GM15510 (cell line): Measurements from ENCODE around the gene KRTAP20-4.

ENCODE experiments used
- POLR2A ChIP-seq: IDR thresholded peaks from 3 replicates; pipeline ENCODE4 v1.6.1; 2011; ENCODE audit warnings: borderline replicate concordance; ENCODE audit not compliant: insufficient read length; ENCODE audit errors: extremely low read depth

Gene KRTAP20-4

DNA sequence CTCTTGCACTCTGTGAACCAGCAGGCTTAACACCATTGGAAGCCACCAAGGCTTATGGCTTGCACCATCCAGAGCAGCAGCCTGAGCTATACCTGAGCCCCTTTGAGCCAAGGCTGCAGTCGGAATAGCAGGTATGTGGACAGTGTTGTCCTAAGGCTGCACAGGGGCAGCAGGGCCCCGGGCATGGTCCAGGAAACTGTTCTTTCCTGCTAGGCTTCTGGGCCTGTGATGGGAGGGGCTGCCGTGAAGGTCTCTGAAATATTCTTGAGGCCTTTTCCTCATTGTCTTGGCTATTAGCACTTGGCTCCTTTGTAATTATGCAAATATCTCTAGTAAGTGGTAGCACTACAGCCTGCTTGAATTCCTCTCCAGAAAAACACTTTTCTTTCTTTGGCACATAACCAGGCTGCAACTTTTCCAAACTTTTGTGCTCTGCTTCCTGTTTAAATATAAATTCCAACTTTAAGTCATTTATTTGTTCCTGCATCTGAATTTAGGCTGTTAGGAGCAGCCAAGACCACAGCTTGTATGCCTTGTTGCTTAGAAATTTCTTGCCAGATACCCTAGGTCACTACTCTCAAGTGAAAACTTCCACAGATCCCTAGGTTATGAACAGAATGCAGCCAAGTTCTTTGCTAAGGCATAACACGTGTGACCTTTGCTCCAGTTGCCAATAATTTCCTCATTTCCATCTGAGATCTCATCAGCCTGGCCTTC lies 5.2 kb downstream of the KRTAP20-4 start:
- TF ChIP-seq POLR2A = no peak

DNA sequence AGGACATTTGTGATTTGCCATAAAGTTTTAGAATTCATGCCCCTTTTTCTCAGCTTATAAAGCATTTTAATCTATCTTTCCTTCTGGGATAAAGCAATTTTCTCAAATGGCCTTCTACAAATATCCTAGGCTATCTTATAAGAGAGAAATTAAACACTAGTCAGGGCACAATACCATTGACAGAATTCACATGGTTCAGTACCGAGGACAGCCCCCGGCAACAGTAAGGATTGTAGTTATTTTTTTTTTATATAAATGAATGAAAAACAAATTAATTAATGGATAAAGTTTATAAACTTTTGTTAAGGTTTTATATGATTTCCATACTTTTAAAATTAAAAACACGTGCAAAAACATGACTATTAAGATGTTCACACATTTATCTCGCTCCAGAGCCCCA lies 7.7 kb downstream of the KRTAP20-4 start:
- TF ChIP-seq POLR2A = no peak

DNA sequence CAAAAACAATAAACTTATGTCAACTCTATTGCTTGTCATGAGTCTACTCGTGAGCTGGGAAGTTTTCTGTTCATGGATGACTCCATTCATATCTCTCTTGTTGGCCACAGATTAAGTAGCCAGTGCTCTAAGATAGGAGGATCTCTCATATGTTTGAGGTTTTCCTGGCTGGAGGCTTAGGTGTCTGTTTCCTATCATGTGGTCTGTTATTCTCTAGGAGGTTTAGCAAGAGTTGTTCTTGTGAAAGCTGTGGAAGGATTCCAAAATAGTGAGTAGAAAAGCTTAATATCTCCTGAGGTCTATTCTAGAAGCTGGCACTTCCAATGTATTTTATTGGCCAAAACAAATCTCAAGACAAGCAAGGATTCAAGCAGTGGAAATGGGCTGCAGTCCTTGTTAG lies 8.8 kb downstream of the KRTAP20-4 start:
- TF ChIP-seq POLR2A = no peak

DNA sequence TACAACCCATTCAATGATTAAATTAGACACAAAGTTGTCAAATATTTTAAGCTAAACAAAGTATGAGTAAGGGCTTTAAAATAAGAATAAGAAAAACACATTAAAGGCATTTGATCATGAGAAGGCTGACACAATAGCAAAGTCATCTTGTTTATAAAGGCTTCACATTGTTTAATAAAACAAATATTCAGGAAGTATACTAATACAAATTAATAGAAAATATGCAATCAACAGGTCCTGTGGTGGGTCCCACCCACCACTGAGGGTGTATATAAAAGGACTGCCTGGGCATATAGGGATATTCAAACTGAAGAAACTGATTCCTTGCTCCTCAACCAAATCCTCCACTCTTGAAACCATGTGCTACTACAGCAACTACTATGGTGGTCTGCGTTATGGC lies 14.5 kb downstream of the KRTAP20-4 start, which contains the start of gene KRTAP20-2:
TSS of gene KRTAP20-2 (plus strand) at position 301 of the 400 bp plus-strand sequence. CDS start at position 359, 58 bp downstream.
- TF ChIP-seq POLR2A = no peak

DNA sequence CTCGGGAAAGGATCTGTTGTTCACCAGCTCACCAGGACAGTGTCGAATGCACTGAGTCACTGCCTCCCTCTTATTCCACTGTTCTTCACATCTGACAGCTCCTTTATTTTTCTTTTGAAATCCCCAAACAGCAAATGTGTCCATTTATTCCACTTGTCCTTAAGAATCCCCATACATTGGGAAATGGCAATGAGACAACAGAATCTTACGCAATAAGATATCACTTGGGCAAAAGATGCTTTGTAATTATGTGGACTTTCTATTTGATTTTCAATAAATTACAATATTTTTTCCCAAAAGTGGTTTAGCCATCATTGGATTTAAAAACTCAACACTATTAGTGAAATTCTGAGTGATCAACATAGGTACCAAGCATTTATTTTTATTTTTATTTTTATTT lies 18.3 kb downstream of the KRTAP20-4 start:
- TF ChIP-seq POLR2A = no peak

DNA sequence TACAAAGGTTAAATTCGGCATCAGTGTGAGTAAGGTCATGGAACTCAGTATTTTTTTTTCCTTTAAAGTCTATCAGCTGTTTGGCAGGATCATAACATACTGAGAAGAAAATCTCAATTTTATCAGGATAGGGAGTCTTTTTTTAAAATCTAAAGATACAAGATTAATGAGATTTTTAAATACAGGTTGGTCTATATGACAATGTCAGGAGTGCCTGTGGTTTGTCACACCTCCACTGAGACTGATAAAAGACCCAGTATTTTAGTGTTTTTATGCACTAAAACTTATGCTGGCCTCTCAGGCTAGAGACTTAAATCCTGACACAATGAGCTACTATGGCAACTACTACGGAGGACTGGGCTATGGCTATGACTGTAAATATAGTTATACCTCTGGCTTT lies 22.1 kb downstream of the KRTAP20-4 start, which contains the start of gene KRTAP20-3:
TSS of gene KRTAP20-3 (plus strand) at position 301 of the 400 bp plus-strand sequence.
- TF ChIP-seq POLR2A = no peak

DNA sequence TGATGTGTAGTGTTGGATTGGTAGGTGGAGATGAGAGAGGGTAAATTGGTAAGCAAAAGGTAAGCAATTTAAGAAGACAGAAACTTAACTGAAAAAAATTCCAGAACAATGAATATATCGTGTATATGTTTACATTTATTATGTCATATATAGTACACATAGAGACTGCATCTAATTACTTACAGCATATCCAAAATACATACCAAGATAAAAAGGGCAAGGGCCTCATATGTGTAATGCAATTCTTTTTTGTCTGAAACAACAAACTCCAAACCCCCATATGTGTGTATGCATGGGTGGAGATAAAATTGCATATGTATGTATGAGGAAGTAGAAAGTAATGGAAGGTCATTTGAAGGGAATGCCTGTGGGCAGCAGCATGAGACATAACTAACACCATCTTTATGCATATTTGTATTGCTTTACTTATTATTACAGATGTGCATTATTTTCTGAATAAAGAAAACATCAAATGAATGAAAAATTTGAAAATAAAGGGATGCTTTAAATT lies 26.5 kb downstream of the KRTAP20-4 start:
- no peak for TF ChIP-seq POLR2A

DNA sequence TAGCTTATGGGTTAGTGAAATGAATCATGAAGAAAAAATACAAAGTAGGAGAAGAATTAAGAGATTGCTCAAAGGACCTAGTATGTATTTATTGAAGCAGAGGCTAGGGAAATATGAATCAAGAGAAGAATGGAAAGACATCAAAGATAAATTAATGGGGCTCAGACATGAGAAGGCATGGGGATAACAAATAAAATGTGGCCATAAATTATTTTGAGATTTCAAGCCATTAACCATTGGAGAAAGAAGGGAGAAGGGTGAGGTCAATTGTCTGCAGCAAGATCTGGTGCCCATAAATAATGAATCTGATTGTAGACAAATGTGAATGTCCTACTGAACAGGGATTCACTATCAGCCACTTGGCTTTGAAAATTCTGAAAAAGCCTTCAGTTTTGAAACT lies 32.5 kb downstream of the KRTAP20-4 start:
- no peak for TF ChIP-seq POLR2A

DNA sequence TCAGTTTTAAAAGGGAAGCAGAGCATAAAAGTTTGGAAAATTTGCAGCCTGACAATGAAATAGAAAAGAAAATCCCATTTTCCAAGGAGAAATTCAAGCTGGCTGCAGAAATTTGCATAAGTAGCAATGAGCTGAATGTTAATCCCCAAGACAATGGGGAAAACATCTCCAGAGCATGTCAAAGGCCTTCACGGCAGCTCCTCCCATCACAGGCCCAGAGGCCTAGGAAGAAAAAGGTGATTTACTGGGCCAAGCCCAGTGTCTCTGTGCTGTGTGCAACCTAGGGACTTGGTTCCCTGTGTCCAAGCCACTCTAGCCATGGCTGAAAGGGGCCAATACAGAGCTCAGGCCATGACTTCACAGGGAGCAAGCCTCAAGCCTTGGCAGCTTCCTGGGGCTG lies 48.3 kb downstream of the KRTAP20-4 start:
- no peak for TF ChIP-seq POLR2A
